Measurements from ENCODE around the gene PABPC1L.

The PABPC1L gene

DNA sequence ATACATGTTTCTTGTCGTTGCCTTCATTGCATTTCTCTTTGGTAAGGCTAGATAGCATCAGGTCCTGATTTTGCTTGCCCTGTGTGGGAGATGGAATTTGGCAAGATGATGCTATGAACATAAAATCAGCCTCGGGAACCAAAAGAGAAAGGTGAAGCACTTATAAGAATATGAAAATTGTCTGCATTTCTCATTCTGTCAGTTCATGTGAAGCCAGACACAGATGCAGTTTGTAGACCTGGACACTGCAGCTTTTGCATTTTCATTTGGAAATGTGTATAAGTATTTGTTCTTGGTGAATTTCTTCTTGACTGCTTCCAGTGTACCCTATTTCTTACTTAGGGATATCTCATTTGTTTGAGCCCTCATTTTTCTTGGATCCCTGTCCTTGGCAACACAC, 23.0 kb upstream of the PABPC1L start:
- Histone ChIP-seq H3K27me3 (no peaks in the 10 kb centered on the region), H3K4me3 (ENCODE audit: low read depth, low read length) (peak overlapping the region; percentile 92), H3K36me3 (peaks cover 15% of the 10 kb centered on the region), H3K4me1 (peaks cover 5% of the 10 kb centered on the region; the same call in 1 of the 2 replicates), H3K9me3 (no peaks in the 10 kb centered on the region)
- DNase-seq = no peak
- TF ChIP-seq, protein P1, sequence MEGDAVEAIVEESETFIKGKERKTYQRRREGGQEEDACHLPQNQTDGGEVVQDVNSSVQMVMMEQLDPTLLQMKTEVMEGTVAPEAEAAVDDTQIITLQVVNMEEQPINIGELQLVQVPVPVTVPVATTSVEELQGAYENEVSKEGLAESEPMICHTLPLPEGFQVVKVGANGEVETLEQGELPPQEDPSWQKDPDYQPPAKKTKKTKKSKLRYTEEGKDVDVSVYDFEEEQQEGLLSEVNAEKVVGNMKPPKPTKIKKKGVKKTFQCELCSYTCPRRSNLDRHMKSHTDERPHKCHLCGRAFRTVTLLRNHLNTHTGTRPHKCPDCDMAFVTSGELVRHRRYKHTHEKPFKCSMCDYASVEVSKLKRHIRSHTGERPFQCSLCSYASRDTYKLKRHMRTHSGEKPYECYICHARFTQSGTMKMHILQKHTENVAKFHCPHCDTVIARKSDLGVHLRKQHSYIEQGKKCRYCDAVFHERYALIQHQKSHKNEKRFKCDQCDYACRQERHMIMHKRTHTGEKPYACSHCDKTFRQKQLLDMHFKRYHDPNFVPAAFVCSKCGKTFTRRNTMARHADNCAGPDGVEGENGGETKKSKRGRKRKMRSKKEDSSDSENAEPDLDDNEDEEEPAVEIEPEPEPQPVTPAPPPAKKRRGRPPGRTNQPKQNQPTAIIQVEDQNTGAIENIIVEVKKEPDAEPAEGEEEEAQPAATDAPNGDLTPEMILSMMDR (IDR thresholded peaks at IDR 0.05; ENCODE audit: low read depth, low read length) = no peak

DNA sequence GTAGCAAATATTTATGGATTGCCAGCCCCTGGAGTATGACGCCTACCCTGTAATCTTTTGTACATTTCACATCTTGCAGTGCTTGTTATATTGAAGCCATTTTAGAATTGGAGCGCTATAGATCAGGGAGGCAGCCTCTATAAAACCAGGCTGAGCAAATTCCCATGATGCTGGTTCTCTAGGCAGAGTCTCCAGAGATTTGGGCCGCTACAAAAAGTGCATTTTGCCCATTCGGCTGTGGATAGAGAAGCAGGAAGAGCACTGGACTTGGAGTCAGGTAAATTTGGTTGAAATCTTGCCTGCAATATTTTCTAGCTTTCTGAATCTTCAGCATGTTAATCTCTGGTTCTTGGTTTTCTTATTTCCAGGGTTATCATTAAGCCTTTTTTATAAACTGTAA, 22.4 kb upstream of the PABPC1L start:
- H3K4me3 ChIP-seq (ENCODE audit: low read depth, low read length) = peak overlapping the region; percentile 92
- no peaks in the 10 kb centered on the region for H3K9me3 ChIP-seq
- H3K36me3 ChIP-seq = peaks cover 16% of the 10 kb centered on the region
- no peak for DNase-seq
- H3K4me1 ChIP-seq = peaks cover 5% of the 10 kb centered on the region; the same call in 1 of the 2 replicates
- H3K27me3 ChIP-seq = no peaks in the 10 kb centered on the region
- TF ChIP-seq, protein P1 (IDR thresholded peaks at IDR 0.05; ENCODE audit: low read depth, low read length) = no peak

GRCh38 chr20:44888226-44889103, 21.4 kb upstream of the PABPC1L start:
- DNase-seq = no peak
- TF ChIP-seq, protein P1 (IDR thresholded peaks at IDR 0.05; ENCODE audit: low read depth, low read length) = peak; percentile 34
- no peaks in the 10 kb centered on the region for H3K9me3 ChIP-seq
- peaks cover 5% of the 10 kb centered on the region; the same call in 1 of the 2 replicates for H3K4me1 ChIP-seq
- no peaks in the 10 kb centered on the region for H3K27me3 ChIP-seq
- H3K36me3 ChIP-seq = peaks cover 16% of the 10 kb centered on the region
- no peak overlapping the region for H3K4me3 ChIP-seq (ENCODE audit: low read depth, low read length)

GRCh38 chr20:44891826-44892225, 18.0 kb upstream of the PABPC1L start:
- TF ChIP-seq, protein P1 (IDR thresholded peaks at IDR 0.05; ENCODE audit: low read depth, low read length) = no peak
- H3K9me3 ChIP-seq = no peaks in the 10 kb centered on the region
- no peak for DNase-seq
- peaks cover 20% of the 10 kb centered on the region for H3K36me3 ChIP-seq
- H3K4me1 ChIP-seq = no peaks in the 10 kb centered on the region
- no peak overlapping the region for H3K4me3 ChIP-seq (ENCODE audit: low read depth, low read length)
- no peaks in the 10 kb centered on the region for H3K27me3 ChIP-seq

DNA sequence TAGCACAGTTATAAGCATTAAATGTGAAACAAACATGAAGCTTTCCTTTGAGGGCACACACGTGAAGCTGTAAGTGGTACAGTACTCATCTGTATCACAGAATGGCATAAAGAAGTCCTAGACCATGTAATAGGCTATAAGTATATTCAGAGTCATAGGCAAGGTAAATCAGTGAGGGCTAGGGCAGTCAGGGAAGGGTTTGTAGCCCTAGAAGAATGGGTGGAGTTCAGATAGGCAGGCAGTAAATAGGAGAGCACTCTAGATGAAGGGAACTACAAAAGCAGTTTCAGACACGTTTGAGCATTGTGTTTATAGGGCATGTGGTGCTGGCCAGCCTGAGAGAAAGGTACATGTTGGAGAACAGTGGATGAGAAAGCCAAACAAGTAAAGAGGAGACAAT, 14.9 kb upstream of the PABPC1L start:
- DNase-seq = no peak
- H3K9me3 ChIP-seq = no peaks in the 10 kb centered on the region
- TF ChIP-seq, protein P1 (IDR thresholded peaks at IDR 0.05; ENCODE audit: low read depth, low read length) = no peak
- no peaks in the 10 kb centered on the region for H3K4me1 ChIP-seq
- H3K4me3 ChIP-seq (ENCODE audit: low read depth, low read length) = no peak overlapping the region
- peaks cover 18% of the 10 kb centered on the region for H3K36me3 ChIP-seq
- H3K27me3 ChIP-seq = no peaks in the 10 kb centered on the region

DNA sequence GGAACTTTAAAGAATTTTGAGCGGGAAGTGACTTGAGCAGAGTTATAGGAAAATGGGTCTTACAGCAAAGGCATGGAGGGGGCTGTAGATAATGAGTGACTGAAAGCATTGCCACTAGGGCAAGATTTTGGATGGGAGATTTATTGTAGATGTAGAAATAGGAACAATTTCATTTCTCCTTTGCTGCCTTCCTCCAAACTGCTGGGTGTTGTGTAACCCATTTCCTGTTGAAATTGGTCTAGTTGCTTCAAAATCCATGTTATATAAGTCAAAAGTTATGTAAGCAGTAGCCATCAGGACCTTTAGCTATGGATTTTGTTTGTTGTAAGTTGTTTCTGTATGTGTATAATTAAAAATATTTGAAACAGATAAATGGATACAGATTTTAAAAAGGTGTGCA, 13.3 kb upstream of the PABPC1L start:
- H3K4me1 ChIP-seq = no peaks in the 10 kb centered on the region
- DNase-seq = no peak
- TF ChIP-seq, protein P1 (IDR thresholded peaks at IDR 0.05; ENCODE audit: low read depth, low read length) = no peak
- no peaks in the 10 kb centered on the region for H3K9me3 ChIP-seq
- H3K36me3 ChIP-seq = peaks cover 20% of the 10 kb centered on the region
- no peaks in the 10 kb centered on the region for H3K27me3 ChIP-seq
- H3K4me3 ChIP-seq (ENCODE audit: low read depth, low read length) = no peak overlapping the region

All from BE2C (cell line).